Activated CD4-positive, CD25-positive, alpha-beta regulatory T cell treated with anti-CD3 and anti-CD28 coated beads, Interleukin-2, amount 50 U/mL, for 72 hours (primary cell): ENCODE results near the gene ADAM15.

ENCODE experiments used
- DNase-seq: peaks from one replicate; pipeline ENCODE4 v3.0.0; 2021

ADAM15 gene, protein sequence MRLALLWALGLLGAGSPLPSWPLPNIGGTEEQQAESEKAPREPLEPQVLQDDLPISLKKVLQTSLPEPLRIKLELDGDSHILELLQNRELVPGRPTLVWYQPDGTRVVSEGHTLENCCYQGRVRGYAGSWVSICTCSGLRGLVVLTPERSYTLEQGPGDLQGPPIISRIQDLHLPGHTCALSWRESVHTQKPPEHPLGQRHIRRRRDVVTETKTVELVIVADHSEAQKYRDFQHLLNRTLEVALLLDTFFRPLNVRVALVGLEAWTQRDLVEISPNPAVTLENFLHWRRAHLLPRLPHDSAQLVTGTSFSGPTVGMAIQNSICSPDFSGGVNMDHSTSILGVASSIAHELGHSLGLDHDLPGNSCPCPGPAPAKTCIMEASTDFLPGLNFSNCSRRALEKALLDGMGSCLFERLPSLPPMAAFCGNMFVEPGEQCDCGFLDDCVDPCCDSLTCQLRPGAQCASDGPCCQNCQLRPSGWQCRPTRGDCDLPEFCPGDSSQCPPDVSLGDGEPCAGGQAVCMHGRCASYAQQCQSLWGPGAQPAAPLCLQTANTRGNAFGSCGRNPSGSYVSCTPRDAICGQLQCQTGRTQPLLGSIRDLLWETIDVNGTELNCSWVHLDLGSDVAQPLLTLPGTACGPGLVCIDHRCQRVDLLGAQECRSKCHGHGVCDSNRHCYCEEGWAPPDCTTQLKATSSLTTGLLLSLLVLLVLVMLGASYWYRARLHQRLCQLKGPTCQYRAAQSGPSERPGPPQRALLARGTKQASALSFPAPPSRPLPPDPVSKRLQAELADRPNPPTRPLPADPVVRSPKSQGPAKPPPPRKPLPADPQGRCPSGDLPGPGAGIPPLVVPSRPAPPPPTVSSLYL

GRCh38 chr1:155050560-155051341 is at the start of gene ADAM15:
TSS of gene ADAM15 (plus strand) at chr1:155051316. CDS start at chr1:155051387, 71 bp downstream.
- DNase-seq = peak; percentile 88

GRCh38 chr1:155001425-155001674 is 49.8 kb upstream of the ADAM15 start:
- no peak for DNase-seq

- DNase-seq = peak; percentile 98
These were observed 49.2 kb upstream of the ADAM15 start for GRCh38 chr1:155001675-155002463.

GRCh38 chr1:155002464-155003226 is 48.5 kb upstream of the ADAM15 start, which contains the start of gene ZBTB7B:
TSS of gene ZBTB7B (plus strand) at chr1:155002802. CDS start at chr1:155014661, 11,859 bp downstream.
- no peak for DNase-seq

- no peak for DNase-seq
These were observed 47.8 kb upstream of the ADAM15 start for GRCh38 chr1:155003227-155003765.

DNA sequence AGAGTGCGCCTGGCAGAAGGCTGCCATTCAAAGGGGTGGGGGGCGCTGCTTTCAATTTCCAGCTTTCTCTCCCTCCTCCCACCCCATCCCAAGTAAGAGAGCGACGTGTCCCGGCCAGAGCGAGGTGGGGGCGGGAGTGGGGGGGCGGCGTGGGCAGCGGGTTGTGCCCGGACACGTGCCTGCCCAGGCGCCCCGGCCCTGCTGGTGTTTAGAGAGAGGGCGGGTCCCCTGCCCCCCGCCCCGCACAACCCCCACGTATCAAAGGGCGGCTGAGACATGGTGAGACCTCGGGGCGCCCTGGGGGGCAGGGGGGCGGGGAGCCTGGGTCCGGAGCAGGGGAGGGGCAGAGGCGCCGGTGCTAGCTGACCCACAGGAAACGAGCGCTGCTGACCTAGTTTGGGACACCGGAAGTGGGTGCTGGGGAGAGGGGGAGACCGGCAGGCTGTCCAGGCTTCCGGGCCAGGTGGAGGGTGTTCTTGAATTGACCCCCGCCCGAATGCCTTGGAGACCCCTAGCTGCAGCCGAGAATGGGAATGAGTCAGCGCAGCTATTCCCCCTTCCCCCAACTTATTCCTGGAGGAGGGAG is 47.3 kb upstream of the ADAM15 start:
- DNase-seq = no peak

DNA sequence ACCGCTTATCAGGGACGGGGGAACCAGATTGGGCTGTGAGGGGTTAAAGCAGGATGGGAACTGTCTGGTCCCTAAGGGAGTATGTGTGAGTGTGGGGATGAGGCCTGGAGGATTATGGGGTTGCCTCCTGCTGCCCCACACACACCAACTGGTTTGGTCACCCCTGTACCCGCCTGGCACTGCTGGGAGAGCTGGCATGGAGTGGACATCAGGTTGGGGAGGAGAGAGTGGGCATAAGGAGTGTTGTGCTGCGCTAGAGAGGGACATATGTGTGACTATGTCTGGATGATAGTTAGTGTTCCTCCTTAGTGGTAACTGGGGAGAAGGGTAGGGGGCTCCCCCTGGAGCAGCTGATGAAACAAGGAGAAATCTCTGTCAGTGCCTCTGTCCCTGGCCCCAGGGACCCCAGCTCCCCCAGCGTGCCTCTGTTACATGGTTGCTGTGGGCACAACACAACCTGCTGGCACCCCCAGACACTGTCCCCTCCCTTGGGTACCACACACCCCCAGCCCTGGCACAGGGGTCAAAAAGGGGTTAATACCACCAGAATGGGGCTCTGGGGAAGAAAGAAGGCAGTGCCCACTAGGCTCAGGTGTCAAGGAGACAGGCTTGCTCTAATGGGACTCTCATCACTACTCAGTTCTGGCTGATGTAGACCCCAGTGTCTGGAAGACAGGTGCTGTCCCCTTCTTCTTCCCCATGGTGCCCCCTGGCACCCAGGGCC is 46.6 kb upstream of the ADAM15 start:
- no peak for DNase-seq

GRCh38 chr1:155005076-155006011 is 45.8 kb upstream of the ADAM15 start:
- DNase-seq = no peak

GRCh38 chr1:155006601-155007101 is 44.5 kb upstream of the ADAM15 start:
- DNase-seq = no peak

GRCh38 chr1:155007251-155007828 is 43.8 kb upstream of the ADAM15 start:
- no peak for DNase-seq

DNA sequence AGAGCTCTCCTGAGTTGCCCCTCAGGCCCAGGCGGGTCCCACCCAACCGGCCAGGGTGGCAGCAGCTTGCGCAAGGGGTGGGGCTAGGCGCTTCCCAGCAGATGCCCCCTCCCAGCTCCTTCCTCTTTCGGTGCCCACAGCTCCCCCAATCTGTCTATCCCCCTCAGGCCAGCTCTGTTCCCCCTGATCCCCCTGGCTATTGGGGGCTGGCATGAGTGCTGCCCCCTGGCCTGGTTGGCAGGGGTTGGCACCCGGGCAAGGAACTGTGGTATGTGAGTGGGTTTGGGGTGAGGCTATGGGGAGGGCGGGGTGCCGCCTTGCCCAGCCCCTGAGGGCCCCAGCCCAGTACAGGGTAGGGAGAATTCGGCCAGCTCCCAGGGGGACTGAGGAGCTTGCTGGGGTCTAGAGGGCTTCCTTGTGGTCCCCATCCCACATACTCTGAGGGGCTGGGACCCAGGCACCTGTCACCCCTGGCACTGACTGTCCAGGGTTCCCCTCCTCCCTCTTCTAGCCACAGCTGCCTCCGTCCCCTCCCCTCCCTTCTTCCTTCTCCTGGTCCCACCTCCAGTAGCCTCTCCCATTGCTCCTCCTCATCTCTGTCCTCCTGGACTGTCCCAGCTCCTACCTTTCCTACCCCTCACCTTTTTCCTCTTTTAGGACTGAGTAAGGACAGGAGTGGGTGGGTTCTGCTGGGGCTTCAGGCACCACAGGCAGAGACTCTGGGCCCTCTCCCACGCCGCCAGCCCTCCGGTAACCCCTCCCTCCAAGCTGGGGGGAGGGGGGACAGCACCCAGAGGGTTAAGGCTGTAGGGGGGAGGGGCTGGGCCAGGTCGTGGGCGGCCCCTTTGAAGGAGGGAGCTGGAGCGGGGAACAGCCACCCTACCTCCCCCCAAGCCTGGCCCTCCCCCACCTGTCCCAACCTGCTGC is 42.8 kb upstream of the ADAM15 start:
- peak; percentile 63 for DNase-seq

GRCh38 chr1:155009221-155009711 is 41.9 kb upstream of the ADAM15 start:
- no peak for DNase-seq

DNA sequence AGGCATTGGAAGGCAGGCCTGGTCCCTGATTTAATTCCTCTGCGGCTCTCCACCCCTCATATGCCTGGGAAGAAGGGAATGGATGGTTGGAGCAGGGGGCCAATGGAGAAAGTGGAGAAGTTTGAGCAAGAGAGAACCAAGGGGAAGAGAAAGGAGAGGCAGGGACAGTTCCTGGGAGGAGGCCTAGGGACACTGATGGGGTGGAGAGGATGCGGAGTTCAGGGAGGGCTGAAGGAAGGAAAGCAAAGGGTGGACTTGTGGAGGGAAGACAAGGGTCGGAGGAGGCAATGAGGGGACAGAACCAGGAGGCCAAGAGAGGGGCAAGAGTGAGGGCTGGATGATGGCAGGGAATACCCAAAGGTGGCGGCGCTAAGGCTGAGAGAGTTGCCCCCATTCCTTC is 41.4 kb upstream of the ADAM15 start:
- DNase-seq = no peak

DNA sequence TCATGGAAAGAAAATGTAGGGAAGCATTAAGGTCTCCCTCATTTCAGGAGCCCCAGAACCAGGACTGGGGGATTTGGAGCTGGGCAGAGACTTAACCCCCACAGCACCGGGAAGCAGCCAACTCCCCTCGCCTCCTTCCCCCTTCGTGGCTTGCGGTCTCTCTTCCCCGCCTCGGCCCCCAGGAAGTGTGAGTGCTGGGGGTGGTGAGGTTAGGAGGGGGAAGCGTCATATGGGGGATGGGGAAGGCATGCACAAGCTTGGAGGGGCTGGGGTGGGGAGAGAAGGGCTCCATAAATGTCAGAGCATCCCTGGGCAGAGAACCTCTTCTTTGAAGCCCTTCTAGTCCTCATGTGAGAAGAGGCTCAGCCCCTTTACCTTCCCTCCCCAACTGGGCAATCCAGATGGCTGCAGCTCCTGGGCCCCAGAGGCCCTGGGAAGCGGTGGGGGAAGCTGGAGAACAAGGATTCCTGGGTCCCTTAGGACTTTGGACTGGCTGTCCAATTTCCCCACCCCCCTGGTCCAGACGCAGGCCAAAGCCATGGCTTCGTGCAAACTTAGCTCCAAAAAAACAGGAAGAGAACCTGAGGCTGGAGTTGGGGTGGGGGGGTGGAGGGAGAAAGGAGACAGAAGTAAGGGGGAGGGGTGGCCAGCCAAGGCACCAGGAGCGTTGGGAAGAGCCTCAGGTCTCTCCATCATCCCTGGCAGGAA is 40.8 kb upstream of the ADAM15 start:
- no peak for DNase-seq

DNA sequence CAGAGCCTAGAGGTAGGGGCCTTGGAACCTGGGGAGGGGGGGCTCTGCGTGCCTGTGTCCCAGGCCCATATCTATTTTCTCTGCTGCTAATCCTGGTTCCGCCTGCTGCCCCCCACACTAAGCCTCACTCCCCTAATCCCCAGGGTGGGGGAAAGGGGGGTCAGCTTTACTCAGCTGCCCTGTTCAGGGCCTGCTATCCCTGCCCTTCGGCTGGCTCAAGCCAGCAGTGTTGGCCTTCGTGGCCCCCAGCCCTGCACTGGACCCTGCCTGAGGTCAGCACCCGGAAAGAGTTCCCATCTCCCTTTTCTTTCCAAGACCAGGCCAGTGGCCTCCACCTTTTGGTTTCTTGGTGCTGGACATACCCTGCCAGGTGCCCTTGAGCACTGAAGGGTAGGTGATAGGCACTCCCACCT is 40.1 kb upstream of the ADAM15 start:
- DNase-seq = no peak

- DNase-seq = no peak
These were observed 39.6 kb upstream of the ADAM15 start for GRCh38 chr1:155011437-155012025.
